Measurements from ENCODE around the gene HDAC4.

- TF ChIP-seq CREB1 (CRISPR knock-in tag; IDR thresholded peaks at IDR 0.05) (no peak), FOXK1 (CRISPR knock-in tag; IDR thresholded peaks at IDR 0.05) (no peak), ATF6 (CRISPR knock-in tag; IDR thresholded peaks at IDR 0.05) (no peak), MYBL2 (CRISPR knock-in tag; IDR thresholded peaks at IDR 0.05) (no peak), FOXP4 (CRISPR knock-in tag; IDR thresholded peaks at IDR 0.05) (no peak), FOXJ3 (CRISPR knock-in tag; IDR thresholded peaks at IDR 0.05; ENCODE audit: borderline replicate concordance) (no peak), TCF7 (CRISPR knock-in tag; IDR thresholded peaks at IDR 0.05; ENCODE audit: low read depth) (no peak), AFF4 (CRISPR knock-in tag; IDR thresholded peaks at IDR 0.05; ENCODE audit: borderline replicate concordance) (no peak), PREB (CRISPR knock-in tag; IDR thresholded peaks at IDR 0.05; ENCODE audit: borderline replicate concordance) (no peak)
- TF ChIP-seq, protein P1, sequence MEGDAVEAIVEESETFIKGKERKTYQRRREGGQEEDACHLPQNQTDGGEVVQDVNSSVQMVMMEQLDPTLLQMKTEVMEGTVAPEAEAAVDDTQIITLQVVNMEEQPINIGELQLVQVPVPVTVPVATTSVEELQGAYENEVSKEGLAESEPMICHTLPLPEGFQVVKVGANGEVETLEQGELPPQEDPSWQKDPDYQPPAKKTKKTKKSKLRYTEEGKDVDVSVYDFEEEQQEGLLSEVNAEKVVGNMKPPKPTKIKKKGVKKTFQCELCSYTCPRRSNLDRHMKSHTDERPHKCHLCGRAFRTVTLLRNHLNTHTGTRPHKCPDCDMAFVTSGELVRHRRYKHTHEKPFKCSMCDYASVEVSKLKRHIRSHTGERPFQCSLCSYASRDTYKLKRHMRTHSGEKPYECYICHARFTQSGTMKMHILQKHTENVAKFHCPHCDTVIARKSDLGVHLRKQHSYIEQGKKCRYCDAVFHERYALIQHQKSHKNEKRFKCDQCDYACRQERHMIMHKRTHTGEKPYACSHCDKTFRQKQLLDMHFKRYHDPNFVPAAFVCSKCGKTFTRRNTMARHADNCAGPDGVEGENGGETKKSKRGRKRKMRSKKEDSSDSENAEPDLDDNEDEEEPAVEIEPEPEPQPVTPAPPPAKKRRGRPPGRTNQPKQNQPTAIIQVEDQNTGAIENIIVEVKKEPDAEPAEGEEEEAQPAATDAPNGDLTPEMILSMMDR (IDR thresholded peaks at IDR 0.05): no peak
- TF ChIP-seq, protein P2, sequence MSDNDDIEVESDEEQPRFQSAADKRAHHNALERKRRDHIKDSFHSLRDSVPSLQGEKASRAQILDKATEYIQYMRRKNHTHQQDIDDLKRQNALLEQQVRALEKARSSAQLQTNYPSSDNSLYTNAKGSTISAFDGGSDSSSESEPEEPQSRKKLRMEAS (CRISPR knock-in tag; IDR thresholded peaks at IDR 0.05): no peak
Observed at GRCh38 chr2:239195318-239195871, 205.4 kb downstream of the HDAC4 start.

All from WTC11 (cell line).